Activated B cell treated with CpG ODN at 0.5 μM for 24 hours (primary cell): Measurements from ENCODE around the gene PSMA6. TPM values are rescaled to one million over a fixed set of nuclear protein-coding genes. Genes with fewer than 3 reads are reported as not detected.

Source experiments
- ATAC-seq: fragments of 200-7000 bp; cut with Tn5 transposase; one replicate; pipeline ENCODE4 v1.10.0; 2021; ENCODE audit warnings: low read depth, mild to moderate bottlenecking, moderate library complexity
- CTCF ChIA-PET: fragments of 350-600 bp; sonication (Branson Sonifier 250); formaldehyde crosslinking; loops from one replicate; lab custom pipeline; 2021; ENCODE audit warnings: antibody characterized with exemption; lab: Charles Lee
- POLR2A ChIA-PET: fragments of 350-600 bp; sonication (Branson Sonifier 250); formaldehyde crosslinking; loops from one replicate; lab custom pipeline; 2021; ENCODE audit warnings: antibody characterized with exemption; lab: Charles Lee
- DNase-seq: peaks from one replicate; pipeline ENCODE4 v3.0.0; 2022
- H3K27ac Mint-ChIP-seq: one replicate; pipeline ENCODE4 v1.8.0; 2020; ENCODE audit warnings: mixed read lengths
- H3K27me3 Mint-ChIP-seq: one replicate; pipeline ENCODE4 v1.8.0; 2021; ENCODE audit warnings: mixed read lengths
- H3K36me3 Mint-ChIP-seq: one replicate; pipeline ENCODE4 v1.8.0; 2021; ENCODE audit warnings: low read depth, mixed read lengths
- H3K4me1 Mint-ChIP-seq: one replicate; pipeline ENCODE4 v1.8.0; 2021; ENCODE audit warnings: mixed read lengths
- H3K4me3 Mint-ChIP-seq: one replicate; pipeline ENCODE4 v1.8.0; 2020; ENCODE audit warnings: mild to moderate bottlenecking, mixed read lengths
- H3K9me3 Mint-ChIP-seq: one replicate; pipeline ENCODE4 v1.8.0; 2020; ENCODE audit warnings: mixed read lengths
- CTCF ChIP-seq: fragments of 200-600 bp; IDR thresholded peaks from one replicate; pipeline ENCODE4 v1.8.0; 2022; ENCODE audit warnings: antibody characterized with exemption, mild to moderate bottlenecking
- intact Hi-C: fragments of 100-400 bp; cut with micrococcal nuclease; formaldehyde crosslinking; loops from one replicate; pipeline ENCODE4 v1.15.1; 2024
- total RNA-seq: library from RNA; stranded (reverse); gene quantifications from 2 replicates; pipeline ENCODE4 v1.2.3, GENCODE V29; 2022

PSMA6 gene
- total RNA-seq, 1 donor from 2014 or later, result 163 TPM

- Mint-ChIP-seq H3K36me3 (peaks cover 17% of the 10 kb centered on the region), H3K4me1 (no peaks in the 10 kb centered on the region), H3K27ac (no peak overlapping the region), H3K4me3 (no peak overlapping the region), H3K9me3 (no peaks in the 10 kb centered on the region), H3K27me3 (no peaks in the 10 kb centered on the region)
- TF ChIP-seq CTCF, result no peak
- ATAC-seq (no peak), DNase-seq (no peak)
- ChIA-PET POLR2A (interaction anchor here (2.3 kb wide), 1 partner anchor 143 kb away, joined by 10 read pairs; the partner anchor contains the start of gene NFKBIA), CTCF (interaction anchor here (1.0 to 3.6 kb wide), 8 partner anchors 22 to 160 kb away, joined by 3 to 25 read pairs (median 5); partner anchors contain the start of genes NFKBIA and PSMA6)
- intact Hi-C loops, result loop anchor here (1.0 kb wide), 1 partner anchor 145 kb away; no protein-coding TSS in a partner anchor
These were observed 29.7 kb upstream of the PSMA6 start for GRCh38 chr14:35262436-35262835.

GRCh38 chr14:35268946-35269345 is 23.2 kb upstream of the PSMA6 start:
- Mint-ChIP-seq H3K27me3 (no peaks in the 10 kb centered on the region), H3K4me3 (no peak overlapping the region), H3K9me3 (no peaks in the 10 kb centered on the region), H3K4me1 (no peaks in the 10 kb centered on the region), H3K36me3 (peaks cover 33% of the 10 kb centered on the region), H3K27ac (no peak overlapping the region)
- ATAC-seq (no peak), DNase-seq (no peak)
- TF ChIP-seq CTCF, result no peak
- ChIA-PET CTCF (no interaction called here), POLR2A (no interaction called here)
- intact Hi-C loops, result no loop called here

- DNase-seq, result no peak
- intact Hi-C loops, result no loop called here
- H3K36me3 Mint-ChIP-seq, result peaks cover 41% of the 10 kb centered on the region
- POLR2A ChIA-PET, result no interaction called here
- ATAC-seq, result no peak
- no peaks in the 10 kb centered on the region for H3K4me1 Mint-ChIP-seq
- no peaks in the 10 kb centered on the region for H3K27me3 Mint-ChIP-seq
- H3K9me3 Mint-ChIP-seq, result no peaks in the 10 kb centered on the region
- no peak for TF ChIP-seq CTCF
- CTCF ChIA-PET, result no interaction called here
- no peak overlapping the region for H3K4me3 Mint-ChIP-seq
- H3K27ac Mint-ChIP-seq, result no peak overlapping the region
These were observed 17.4 kb upstream of the PSMA6 start for GRCh38 chr14:35274805-35275204.

GRCh38 chr14:35277179-35277578 is 15.0 kb upstream of the PSMA6 start:
- intact Hi-C loops, result no loop called here
- ChIA-PET CTCF (no interaction called here), POLR2A (interaction anchor here (1.2 kb wide), 1 partner anchor 128 kb away, joined by 3 read pairs; the partner anchor contains the start of gene NFKBIA)

GRCh38 chr14:35279369-35279768 is 12.8 kb upstream of the PSMA6 start:
- no peaks in the 10 kb centered on the region for H3K27me3 Mint-ChIP-seq

More at GRCh38 chr14:35277179-35277578, 15.0 kb upstream of the PSMA6 start:
- ATAC-seq (no peak), DNase-seq (no peak)
- Mint-ChIP-seq H3K27me3 (no peaks in the 10 kb centered on the region), H3K36me3 (peaks cover 32% of the 10 kb centered on the region), H3K27ac (no peak overlapping the region), H3K4me3 (no peak overlapping the region), H3K4me1 (no peaks in the 10 kb centered on the region), H3K9me3 (no peaks in the 10 kb centered on the region)
- TF ChIP-seq CTCF, result no peak

More at GRCh38 chr14:35279369-35279768, 12.8 kb upstream of the PSMA6 start:
- ChIA-PET POLR2A (interaction anchor here (1.2 kb wide), 1 partner anchor 13 kb away, joined by 4 read pairs; the partner anchor contains the start of gene PSMA6), CTCF (no interaction called here)
- ATAC-seq, result no peak
- TF ChIP-seq CTCF, result no peak
- no peak for DNase-seq
- Mint-ChIP-seq H3K36me3 (peaks cover 18% of the 10 kb centered on the region), H3K9me3 (no peaks in the 10 kb centered on the region), H3K27ac (no peak overlapping the region), H3K4me3 (no peak overlapping the region), H3K4me1 (peaks cover 8% of the 10 kb centered on the region)
- intact Hi-C loops, result no loop called here
